Measurements from ENCODE around the gene KIR2DL4.
"Not testable (repeated sequence)": the region's sequence is repeated elsewhere in the genome, so short reads cannot be mapped to it uniquely, and the experiment has no call there.

The KIR2DL4 gene

DNA sequence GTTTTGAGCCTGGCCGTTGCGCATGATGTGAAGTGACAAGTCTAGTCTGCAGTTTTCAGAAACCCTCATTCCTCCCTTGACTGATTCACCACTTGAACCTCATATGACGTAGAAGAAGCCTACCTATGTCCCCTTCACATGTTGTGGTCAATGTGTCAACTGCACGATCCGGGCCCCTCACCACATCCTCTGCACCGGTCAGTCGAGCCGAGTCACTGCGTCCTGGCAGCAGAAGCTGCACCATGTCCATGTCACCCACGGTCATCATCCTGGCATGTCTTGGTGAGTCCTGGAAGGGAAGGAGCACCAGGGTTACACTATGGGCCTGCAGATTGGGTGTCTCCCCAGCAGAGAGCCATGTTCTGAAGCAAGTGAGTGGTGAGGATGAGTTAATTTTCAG, at the start of gene KIR2DL4:
KIR2DL4 (plus strand) TSS at position 201 of the 400 bp plus-strand sequence; CDS start at position 243, 42 bp downstream.
- no peak within 1 kb of the TSS for H3K4me3 ChIP-seq (ENCODE audit: low read depth, low read length)
- TF ChIP-seq, protein P1, sequence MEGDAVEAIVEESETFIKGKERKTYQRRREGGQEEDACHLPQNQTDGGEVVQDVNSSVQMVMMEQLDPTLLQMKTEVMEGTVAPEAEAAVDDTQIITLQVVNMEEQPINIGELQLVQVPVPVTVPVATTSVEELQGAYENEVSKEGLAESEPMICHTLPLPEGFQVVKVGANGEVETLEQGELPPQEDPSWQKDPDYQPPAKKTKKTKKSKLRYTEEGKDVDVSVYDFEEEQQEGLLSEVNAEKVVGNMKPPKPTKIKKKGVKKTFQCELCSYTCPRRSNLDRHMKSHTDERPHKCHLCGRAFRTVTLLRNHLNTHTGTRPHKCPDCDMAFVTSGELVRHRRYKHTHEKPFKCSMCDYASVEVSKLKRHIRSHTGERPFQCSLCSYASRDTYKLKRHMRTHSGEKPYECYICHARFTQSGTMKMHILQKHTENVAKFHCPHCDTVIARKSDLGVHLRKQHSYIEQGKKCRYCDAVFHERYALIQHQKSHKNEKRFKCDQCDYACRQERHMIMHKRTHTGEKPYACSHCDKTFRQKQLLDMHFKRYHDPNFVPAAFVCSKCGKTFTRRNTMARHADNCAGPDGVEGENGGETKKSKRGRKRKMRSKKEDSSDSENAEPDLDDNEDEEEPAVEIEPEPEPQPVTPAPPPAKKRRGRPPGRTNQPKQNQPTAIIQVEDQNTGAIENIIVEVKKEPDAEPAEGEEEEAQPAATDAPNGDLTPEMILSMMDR (IDR thresholded peaks at IDR 0.05; ENCODE audit: borderline replicate concordance, insufficient read depth, low read depth, low read length), result no peak

DNA sequence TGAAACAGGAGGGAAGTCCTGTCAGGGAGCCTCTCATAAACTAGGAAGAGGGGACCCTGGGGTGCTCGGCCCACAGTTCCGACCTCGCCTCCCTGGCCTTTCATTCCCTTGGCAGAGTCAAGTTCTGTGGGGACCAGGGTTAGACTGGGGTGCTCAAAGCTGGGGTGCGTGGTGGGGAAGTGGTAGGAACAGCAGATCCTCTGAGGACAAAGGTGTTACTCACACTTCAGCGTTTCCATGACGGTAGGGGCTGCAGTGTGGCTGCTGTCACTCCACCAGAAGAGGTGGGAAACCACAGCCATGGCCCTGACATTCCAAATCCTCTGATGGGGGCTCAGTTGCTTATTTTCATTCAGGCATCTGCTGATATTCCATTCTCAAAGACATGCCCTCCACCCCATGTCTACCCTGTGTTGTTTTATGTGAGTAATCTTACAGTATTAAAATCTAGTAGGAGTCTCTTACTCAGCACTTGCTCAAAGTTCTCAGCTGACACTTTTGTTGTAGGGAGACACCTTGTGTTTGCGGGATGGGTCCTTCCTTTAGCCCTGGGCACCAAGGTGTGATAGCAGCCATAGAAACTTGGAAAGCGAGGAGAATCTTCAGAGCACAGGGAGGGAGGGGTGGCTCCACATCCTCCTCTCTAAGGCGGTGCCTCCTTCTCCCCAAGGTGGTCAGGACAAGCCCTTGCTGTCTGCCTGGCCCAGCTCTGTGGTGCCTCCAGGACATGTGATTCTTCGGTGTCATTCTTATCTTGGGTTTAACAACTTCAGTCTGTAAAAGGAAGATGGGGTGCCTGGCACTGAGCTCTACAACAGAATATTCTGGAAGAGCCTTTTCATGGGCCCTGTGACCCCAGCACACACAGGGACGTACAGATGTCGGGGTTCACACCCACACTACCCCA, 47.0 kb upstream of the KIR2DL4 start:
- H3K4me3 ChIP-seq (ENCODE audit: low read depth, low read length), result not testable (repeated sequence)

DNA sequence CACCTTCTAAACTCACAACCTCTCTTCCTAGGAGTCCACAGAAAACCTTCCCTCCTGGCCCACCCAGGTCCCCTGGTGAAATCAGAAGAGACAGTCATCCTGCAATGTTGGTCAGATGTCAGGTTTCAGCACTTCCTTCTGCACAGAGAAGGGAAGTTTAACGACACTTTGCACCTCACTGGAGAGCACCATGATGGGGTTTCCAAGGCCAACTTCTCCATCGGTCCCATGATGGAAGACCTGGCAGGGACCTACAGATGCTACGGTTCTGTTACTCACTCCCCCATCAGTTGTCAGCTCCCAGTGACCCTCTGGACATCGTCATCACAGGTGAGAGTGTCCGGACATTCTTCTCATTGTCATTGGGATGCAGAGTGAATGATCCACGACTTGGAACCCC, 44.8 kb upstream of the KIR2DL4 start:
- not testable (repeated sequence) for H3K4me3 ChIP-seq (ENCODE audit: low read depth, low read length)

DNA sequence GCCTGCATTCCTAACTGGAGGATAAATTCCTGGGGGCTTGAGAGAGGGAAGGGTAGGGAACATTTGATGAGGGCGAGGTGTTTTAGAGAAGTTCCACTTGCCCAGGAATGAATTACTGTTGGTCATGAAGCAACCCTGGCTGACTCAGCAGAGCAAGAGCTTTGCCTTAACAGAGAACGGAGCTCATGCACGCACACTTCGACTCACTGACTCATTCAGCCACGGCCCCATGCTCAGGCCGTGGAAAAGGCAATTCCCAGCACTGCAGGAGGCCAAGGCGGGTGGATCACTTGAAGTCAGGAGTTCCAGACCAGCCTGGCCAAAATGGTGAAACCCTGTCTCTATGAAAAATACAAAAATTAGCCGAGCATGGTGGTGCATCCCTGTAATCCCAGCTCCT, 39.2 kb upstream of the KIR2DL4 start:
- H3K4me3 ChIP-seq (ENCODE audit: low read depth, low read length), result not testable (repeated sequence)

DNA sequence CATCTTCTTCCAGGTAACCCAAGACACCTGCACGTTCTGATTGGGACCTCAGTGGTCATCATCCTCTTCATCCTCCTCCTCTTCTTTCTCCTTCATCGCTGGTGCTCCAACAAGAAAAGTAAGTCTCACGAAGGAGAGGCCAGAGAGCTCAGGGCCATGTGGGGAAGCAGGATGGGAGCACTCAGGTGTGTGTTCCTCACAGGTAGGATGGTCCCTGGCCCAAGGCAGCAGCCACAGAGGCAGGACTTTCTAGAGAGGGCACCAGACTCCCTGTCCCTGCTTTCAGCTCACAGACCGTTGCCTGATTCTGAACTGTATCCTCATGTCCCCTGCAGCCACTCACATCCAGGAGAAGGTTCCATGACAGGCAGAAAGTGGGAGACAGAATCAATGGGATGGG, 36.9 kb upstream of the KIR2DL4 start:
- H3K4me3 ChIP-seq (ENCODE audit: low read depth, low read length), result not testable (repeated sequence)

DNA sequence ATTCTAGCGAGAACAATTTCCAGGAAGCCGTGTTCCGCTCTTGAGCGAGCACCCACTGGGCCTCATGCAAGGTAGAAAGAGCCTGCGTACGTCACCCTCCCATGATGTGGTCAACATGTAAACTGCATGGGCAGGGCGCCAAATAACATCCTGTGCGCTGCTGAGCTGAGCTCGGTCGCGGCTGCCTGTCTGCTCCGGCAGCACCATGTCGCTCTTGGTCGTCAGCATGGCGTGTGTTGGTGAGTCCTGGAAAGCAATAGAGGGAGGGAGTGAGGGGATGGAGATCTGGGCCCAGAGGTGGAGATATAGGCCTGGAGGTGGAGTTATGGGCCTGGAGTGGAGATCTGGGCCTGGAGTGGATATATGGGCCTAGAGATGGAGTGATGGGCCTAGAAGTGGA, 33.8 kb upstream of the KIR2DL4 start, which contains the start of gene KIR2DL1:
KIR2DL1 (plus strand) TSS at position 148 of the 400 bp plus-strand sequence; CDS start at position 206, 58 bp downstream.
- not testable (repeated sequence) for H3K4me3 ChIP-seq (ENCODE audit: low read depth, low read length)

DNA sequence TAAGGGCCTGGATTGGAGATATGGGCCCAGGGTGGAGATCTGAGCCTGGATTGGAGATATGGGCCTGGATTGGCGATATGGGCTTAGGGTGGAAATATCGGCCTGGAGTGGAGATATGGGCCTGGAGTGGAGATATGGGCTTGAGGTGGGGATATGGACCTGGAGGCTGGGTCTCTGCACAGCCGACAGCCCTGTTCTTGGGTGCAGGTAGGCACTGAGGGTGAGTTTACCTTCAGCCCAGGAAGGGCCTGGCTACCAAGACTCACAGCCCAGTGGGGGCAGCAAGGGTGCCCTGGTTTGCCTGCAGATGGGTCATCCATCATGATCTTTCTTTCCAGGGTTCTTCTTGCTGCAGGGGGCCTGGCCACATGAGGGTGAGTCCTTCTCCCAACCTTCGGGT, 32.9 kb upstream of the KIR2DL4 start:
- H3K4me3 ChIP-seq (ENCODE audit: low read depth, low read length), result not testable (repeated sequence)

DNA sequence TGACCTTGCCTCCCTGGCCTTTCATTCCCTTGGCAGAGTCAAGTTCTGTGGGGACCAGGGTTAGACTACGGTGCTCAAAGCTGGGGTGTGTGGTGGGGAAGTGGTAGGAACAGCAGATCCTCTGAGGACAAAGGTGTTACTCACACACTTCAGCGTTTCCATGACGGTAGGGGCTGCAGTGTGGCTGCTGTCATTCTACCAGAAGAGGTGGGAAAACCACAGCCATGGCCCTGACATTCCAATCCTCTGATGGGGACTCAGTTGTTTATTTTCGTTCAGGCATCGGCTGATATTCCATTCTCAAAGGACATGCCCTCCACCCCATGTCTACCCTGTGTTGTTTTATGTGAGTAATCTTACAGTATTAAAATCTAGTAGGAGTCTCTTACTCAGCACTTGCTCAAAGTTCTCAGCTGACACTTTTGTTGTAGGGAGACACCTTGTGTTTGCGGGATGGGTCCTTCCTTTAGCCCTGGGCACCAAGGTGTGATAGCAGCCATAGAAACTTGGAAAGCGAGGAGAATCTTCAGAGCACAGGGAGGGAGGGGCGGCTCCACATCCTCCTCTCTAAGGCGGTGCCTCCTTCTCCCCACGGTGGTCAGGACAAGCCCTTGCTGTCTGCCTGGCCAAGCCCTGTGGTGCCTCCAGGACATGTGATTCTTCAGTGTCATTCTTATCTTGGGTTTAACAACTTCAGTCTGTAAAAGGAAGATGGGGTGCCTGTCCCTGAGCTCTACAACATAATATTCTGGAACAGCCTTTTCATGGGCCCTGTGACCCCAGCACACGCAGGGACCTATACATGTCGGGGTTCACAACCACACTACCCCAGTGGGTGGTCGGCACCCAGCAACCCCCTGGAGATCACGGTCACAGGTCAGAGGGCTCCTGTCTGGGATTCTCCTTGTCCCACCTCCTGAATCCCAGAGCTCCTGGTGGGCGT, 32.1 kb upstream of the KIR2DL4 start:
- H3K4me3 ChIP-seq (ENCODE audit: low read depth, low read length), result not testable (repeated sequence)

DNA sequence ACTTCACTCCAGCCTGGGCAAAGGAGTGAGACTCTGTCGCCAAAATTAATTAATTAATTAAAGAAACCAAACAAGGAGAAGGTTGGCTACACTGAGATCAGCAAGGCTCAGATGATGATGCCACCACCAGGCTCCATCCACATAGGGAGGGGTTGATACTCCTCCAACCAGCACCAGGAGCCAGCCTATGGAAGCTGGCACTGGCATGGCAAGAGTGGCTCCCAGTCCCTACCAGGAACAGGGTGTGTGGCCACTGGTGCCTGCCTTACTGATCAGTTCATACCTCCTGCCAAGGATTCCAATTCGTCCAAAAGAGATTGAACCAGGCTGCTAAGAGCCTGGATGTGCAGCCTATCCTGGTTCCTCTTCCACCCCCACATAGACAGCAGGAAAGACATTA, 30.7 kb upstream of the KIR2DL4 start:
- H3K4me3 ChIP-seq (ENCODE audit: low read depth, low read length), result not testable (repeated sequence)

DNA sequence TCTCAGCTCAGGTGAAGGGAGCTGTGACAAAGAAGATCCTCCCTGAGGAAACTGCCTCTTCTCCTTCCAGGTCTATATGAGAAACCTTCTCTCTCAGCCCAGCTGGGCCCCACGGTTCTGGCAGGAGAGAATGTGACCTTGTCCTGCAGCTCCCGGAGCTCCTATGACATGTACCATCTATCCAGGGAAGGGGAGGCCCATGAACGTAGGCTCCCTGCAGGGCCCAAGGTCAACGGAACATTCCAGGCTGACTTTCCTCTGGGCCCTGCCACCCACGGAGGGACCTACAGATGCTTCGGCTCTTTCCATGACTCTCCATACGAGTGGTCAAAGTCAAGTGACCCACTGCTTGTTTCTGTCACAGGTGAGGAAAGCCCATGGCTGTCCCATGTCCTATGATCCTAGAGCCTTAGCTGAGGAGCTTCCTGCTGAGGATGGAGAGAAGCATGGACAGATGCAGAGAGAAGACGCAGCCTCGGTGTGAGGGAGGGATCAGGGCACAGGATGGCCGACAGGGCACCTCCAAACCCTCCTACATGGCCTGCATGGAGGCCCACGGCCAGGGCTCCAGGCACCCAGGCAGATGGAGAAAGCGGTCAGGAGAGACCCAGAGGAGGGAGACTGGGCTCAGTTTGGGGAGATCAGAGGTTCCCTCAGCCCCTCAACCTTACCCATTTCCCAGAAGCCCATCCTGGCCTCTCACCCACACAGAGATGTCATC, 28.2 kb upstream of the KIR2DL4 start:
- H3K4me3 ChIP-seq (ENCODE audit: low read depth, low read length), result not testable (repeated sequence)

DNA sequence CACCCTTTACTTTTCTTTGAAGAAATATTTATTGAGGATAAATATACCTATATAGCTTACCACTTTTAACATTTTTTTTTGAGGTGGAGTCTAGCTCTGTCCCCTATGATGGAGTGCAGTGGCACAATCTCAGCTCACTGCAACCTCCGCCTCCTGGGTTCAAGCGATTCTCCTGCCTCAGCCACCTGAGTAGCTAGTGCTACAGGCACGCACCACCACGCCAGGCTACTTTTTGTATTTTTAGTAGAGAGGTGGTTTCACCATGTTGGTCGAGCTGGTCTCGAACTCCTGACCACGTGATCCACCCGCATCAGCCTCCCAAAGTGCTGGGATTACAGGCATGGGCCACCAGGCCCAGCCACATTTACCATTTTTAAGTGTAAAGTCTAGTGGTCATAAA, 27.6 kb upstream of the KIR2DL4 start:
- not testable (repeated sequence) for H3K4me3 ChIP-seq (ENCODE audit: low read depth, low read length)

DNA sequence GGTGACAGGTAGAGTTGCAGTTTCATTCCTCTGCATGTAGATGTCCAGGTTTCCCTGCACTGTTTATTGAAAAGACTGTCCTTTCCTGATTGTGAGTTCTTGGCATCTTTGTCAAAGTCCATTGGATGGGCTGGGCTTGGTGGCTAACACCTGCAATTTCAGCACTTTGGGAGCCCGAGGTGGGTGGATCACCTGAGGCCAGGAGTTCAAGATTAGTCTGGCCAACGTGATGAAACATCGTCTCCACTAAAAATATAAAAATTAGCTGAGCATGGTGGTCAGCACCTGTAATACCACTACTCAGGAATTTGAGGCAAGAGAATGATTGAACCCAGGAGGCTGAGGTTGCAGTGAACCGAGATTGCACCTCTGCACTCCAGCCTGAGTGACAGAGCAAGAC, 25.6 kb upstream of the KIR2DL4 start:
- not testable (repeated sequence) for H3K4me3 ChIP-seq (ENCODE audit: low read depth, low read length)

DNA sequence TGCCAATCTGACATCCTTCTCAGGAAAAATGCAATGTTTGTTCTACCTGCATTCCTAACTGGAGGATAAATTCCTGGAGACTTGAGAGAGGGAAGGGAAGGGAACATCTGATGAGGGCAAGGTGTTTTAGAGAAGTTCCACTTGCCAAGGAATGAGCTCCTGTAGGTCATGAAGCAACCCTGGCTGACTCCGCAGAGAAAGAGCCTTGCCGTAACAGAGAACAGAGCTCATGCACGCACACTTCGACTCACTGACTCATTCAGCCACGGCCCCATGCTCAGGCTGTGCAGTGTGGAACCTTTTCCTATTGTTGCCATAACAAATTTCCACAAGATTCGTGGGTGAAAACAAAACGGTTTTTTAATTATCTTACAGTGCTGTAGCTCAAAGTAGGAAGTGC, 24.5 kb upstream of the KIR2DL4 start:
- not testable (repeated sequence) for H3K4me3 ChIP-seq (ENCODE audit: low read depth, low read length)

DNA sequence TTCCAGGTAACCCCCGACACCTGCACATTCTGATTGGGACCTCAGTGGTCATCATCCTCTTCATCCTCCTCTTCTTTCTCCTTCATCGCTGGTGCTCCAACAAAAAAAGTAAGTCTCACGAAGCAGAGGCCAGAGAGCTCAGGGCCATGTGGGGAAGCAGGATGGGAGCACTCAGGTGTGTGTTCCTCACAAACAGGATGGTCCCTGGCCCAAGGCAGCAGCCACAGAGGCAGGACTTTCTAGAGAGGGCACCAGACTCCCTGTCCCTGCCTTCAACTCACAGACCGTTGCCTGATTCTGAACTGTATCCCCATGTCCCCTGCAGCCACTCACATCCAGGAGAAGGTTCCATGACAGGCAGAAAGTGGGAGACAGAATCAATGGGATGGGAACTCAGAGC, 20.5 kb upstream of the KIR2DL4 start:
- H3K4me3 ChIP-seq (ENCODE audit: low read depth, low read length), result not testable (repeated sequence)

DNA sequence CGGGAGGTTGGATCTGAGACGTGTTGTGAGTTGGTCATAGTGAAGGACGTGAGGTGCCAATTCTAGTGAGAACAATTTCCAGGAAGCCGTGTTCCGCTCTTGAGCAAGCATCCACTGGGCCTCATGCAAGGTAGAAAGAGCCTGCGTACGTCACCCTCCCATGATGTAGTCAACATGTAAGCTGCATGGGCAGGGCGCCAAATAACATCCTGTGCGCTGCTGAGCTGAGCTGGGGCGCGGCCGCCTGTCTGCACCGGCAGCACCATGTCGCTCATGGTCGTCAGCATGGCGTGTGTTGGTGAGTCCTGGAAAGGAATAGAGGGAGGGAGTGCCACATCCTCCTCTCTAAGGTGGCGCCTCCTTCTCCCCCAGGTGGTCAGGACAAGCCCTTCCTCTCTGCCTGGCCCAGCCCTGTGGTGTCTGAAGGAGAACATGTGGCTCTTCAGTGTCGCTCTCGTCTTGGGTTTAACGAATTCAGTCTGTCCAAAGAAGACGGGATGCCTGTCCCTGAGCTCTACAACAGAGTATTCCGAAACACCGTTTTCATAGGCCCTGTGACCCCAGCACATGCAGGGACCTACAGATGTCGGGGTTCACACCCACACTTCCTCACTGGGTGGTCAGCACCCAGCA, 17.2 kb upstream of the KIR2DL4 start:
- H3K4me3 ChIP-seq (ENCODE audit: low read depth, low read length), result not testable (repeated sequence)

DNA sequence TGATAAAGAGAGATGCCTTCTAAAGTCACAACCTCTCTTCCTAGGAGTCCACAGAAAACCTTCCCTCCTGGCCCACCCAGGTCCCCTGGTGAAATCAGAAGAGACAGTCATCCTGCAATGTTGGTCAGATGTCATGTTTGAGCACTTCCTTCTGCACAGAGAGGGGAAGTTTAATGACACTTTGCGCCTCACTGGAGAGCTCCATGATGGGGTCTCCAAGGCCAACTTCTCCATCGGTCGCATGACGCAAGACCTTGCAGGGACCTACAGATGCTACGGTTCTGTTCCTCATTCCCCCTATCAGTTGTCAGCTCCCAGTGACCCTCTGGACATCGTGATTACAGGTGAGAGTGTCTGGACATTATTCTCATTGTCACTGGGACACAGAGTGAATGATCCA, 15.3 kb upstream of the KIR2DL4 start:
- H3K4me3 ChIP-seq (ENCODE audit: low read depth, low read length), result not testable (repeated sequence)

Measured in GM12875 (cell line).